NCI-H2081 (cell line): ENCODE results near the gene PRSS57.
A peak's percentile ranks its signal among the peaks of the same experiment; 100 is the strongest.

ENCODE experiments used
- DNase-seq, 2 experiments: peaks; one replicate each; lab custom pipeline; 2025; lab: John Stamatoyannopoulos, UW

PRSS57 gene

DNA sequence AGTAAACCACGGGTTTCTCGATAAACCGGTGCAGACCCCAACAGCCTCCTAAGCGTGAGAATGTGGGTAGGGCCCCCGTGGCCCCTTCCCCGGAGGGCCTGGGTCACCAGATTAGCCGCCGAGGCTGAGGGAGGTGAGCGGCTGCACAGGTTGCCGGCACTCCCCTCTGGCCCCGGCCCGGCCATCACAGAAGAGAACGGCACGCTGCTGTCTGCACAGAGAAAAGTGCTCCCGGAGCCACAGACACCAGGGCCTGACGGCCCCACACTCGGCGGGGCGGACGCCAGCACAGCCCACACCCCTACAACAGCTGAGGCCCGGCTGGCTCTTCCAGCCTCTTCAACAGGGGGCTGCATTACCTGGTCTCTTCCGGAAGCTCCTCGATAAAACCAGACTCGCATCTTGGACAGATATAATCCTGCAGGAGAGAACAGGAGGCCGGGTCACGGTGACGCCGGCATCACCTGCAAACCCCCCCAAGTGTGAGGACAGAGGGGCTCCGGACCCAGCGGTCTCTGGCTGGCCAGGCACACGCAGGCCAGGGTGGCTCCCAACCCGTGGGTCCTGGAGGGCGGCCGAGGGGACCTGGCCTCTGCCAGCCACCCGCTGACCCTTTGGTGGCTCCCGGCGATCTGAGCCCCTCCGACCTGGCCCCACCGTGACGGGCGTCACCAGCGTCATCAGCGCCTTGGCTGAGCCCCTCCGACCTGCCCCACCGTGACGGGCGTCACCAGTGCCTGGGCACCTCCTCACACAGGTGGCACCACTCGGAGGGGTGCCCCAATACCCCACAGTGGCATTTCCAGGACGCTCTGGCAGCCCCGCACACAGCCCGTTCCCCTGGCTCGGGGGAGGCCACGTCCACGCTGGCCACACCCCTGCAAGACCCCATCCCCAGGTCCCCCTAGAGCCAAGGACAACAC lies 42.5 kb downstream of the PRSS57 start:
- no peak for DNase-seq

DNA sequence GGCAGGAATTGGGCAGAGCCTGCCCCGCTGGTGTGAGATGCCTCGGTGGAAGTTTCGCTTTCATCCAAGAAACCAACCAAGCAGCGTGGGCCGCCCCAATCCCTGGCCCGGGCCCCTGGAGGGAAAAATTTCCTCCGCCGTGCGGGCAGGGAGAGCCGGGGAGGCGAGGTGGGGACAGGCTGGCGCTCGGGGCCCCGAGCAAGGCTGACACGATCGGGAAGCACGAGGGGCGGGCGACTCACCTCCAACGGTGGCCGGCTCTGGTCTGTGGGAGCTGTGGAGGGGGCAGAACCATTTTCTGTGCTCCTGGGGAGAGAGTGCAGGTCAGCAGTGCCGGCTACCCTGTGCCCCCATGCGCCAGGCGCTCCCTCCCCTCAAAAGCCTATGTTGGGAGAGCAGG lies 43.3 kb downstream of the PRSS57 start:
- no peak for DNase-seq

DNA sequence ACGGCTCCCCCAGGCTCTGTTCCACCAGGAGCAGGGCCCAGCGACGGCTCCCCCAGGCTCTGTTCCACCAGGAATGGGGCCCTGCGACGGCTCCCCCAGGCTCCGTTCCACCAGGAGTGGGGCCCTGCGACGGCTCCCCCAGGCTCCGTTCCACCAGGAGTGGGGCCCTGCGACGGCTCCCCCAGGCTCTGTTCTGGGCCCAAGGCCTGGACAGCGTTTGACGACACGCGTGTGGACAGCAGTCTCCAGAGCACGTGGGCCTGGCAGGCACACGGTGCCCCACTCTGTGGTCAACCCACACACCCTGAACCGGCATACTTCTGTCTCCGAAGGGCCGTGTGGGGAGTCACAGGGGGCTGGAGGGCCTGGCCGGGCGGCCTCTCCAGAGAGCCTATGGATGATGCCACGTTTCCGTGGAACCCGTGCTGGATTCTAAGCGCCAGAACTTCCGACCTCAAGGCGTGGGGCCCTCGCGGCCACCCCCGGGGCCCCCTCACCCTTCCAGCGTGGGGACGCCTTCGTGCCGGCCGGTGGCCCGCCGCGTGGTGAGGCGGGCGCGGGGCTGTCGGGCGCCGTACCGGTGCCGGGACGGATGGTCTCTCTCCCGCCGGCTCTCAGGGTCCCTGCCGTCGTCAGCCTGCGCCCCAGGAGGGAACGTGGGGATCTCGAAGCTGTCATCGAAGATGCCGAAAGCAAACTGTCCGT lies 44.0 kb downstream of the PRSS57 start:
- DNase-seq = no peak

DNA sequence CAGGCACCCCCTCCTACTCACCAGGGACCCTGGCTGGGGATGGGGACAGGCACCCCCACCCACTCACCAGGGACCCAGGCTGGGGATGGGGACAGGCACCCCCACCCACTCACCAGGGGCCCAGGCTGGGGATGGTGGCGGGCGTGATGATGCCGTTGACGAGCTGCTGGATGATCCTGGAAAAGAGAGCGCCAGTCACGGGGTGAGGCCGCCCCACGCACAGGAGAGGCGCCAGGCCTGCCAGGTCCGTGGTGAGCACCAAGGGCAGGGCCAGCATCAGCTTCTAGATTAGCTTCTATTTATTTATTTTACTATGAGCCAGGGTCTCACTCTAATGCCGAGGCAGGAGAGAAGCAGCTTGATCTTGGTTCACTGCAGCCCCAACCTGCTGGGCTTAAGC lies 45.1 kb downstream of the PRSS57 start:
- DNase-seq = no peak

DNA sequence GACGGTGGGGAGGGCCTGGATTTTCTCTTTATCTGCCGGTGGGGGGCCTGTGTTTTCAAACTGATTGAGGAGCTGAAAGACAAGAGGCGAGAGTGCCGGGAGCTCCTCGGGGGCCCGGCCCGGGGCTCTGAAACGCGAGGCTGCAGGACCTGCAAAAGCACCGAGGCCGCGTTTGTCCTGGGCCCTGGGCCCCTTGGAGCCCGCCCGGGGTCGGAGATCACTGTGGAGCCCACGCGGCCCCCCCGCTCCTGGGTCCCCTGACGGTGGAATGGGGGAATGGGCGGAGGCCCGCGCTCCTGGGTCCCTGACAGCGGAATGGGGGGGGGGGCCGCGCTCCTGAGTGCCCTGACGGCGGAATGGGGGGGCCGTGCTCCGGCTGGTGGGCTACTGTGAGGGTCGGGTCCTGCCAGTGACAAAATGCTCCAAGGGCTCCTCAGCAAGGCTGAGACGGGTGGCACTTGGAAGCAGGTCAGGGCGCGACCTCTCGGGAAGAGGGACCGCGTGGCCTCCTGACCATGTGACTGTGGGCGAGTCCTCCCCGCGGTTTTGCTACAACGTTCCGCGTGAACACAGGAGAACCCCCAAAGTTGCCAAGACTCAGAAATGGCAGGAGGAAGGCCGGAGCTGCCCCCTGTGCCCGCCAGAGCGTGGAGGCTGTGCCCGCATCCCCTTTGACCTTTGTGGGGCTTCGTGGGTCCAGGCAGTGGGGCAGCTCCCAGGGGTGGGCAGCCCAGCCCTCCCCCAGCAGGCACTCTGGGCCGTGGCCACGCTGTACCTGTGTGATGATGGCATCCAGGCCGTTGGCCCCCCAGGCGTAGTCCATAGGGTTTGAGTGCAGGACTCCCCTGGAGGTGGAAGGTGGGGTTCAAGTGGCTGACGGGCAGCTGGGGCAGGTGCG lies 46.1 kb downstream of the PRSS57 start:
- DNase-seq = no peak

DNA sequence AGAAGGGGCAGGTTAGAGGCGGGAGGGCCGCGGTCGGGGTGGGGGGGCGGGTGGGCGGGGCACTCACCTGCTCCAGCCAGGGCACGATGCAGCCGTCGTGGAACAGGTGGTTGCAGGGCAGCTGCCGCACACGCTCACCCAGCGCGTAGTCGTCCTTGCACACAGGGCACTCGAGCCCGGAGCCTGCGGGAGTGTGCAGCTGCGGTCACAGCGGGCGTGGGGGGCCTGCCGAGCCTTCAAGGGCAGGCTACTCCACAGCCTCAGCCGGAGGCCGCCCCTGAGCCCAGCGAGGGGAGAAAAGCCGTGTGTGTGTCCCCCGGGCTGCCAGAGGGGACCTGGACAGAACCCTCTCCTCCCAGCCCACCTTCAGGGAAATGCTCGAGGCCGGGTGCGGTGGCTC lies 46.9 kb downstream of the PRSS57 start:
- no peak for DNase-seq

DNA sequence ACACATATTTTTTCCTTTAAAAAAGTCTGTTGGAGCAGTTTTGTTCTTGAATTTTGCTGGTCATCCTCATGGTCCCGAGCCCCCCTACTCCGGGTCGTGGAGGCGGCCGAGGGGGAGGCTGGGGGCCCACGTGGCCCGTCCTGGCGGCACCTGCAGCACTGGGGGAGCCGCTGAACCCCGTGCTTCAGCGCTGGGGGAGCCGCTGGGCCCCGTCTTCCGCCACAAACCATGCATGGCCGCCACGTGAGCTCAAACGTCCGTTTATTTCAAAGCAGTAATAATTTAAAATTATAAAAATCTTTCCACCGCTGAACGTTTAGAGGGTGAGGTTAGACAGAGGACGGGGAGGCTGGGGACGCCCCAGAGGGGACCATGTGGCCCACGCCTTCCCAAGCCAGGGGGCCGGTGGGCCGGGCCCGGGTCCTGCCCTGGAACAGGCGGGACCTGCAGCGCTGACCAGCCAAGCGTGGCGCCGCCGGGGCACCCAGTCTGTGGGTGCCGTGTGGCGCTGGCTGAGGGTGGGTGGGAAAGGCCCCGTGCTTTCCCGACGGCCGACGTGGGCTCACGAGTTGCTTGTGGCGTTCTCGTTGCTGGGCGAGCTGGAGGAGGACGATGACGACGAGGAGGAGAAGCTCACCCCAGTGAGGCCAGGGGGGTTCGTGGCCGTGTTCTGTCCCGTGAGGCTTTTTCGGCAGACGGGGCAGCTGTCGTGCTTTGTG lies 47.5 kb downstream of the PRSS57 start:
- no peak for DNase-seq

DNA sequence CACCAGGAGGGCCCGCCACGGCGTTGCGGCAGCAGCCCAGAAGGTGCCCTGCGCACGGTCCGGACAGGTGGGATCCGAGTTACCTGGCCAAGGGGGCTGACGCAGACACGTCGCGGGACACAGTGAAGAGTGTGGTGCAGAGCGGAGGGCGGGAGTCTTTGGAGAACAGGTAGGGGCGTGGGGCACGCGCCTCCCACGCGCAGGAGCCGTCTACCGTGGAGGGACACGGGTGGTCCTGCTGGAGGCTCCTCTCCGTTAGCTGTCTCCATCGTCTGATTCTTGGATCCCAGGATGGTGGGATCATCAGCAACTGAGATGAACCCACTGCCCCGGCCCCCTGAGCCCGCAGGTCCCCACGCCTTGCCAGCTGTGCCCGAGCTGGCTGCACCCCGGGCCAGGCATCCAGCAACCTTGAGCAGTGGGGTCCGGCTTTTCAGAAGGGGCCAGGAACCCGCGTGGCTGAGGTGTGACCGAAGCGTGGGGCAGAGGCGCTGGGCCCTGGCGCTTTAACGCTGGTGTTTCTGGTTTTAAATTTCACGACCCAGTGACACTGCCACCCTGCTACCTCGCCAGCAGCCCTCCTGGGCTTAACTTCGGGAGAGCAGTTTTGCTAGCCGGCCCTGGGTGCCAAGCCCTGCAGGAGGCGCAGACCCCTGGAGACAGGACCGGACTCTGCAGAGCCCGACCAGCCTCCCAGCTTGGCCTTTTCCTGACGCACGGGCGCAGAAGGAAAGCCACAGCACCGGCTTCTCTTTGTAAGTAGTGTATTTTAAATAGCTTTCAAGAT lies 48.3 kb downstream of the PRSS57 start:
- DNase-seq = no peak

DNA sequence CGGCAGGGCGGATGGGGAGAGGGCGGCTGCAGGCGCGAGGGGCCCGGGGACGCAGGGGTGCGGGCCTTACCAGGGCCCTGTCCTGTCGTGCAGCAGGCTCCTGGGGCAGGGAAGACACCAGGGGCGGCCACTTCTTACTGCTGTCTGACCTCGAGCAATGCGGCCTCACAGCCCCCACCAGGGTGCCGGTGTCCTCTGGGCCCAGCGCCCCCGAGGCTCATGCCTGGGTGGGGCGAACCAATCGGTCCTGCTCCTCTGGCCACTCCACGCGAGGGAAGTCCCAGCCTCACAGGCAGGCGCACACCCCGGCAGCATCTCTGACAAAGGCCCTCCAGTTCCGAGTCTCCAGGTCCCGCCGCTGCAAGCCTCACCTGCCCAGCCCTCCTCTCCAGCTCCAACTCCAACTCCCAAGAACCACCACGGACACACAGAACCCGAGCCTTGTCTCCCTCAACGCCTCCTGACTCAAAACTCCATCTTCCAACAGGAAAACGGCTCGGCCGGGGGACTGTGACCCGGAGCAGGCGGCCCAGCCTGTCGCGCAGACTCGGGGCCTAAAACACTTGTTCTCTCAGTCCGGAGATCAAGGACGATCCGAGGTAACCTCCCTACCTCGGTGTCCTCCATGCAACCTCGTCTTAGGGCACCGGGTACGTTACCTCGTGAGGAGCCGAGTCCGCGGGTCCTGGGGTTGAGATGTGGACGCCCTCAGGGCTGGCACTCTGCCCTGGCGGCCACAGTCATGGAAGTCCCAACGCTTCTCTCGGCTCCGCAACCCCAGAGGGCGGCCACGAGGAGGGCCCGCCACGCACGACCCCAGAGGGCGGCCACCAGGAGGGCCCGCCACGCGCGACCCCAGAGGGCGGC lies 49.1 kb downstream of the PRSS57 start:
- DNase-seq = no peak

DNA sequence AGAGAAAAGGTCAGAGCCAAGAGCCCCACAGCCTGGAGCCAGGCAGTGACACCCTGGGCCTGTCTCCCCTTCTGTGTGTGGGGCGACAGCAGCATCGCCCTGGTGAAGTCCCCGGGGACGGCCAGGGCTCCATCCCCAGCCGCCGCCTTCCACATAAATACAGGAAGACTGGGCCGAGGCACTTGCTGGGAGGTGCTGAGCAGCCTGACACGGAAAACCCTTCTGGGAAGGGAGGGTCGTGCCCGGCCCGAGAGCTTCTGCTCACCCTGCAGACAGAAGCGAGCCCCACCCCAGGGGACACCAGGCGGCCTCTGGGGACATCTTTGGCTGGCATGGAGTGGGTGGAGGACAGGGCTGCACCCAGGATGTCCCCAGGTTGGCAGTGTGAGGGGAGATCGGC lies 50.5 kb downstream of the PRSS57 start:
- DNase-seq = no peak

DNA sequence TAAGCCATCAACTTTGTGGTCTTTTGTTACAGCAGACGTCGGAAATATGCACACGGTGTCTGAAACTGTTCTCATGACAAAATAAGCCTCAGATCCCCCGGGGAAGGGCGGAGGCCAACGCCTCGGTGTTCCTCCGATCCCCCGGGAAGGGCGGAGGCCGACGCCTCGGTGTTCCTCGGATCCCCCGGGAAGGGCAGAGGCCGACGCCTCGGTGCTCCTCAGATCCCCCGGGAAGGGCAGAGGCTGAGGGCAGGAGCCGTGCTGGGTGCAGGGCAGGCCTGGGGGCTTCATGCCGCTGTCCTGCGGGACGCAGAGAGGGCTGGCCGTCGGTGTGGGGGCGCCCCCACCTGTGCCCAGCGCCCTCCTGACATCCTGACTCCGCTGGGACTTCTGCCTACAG lies 50.9 kb downstream of the PRSS57 start:
- no peak for DNase-seq

DNA sequence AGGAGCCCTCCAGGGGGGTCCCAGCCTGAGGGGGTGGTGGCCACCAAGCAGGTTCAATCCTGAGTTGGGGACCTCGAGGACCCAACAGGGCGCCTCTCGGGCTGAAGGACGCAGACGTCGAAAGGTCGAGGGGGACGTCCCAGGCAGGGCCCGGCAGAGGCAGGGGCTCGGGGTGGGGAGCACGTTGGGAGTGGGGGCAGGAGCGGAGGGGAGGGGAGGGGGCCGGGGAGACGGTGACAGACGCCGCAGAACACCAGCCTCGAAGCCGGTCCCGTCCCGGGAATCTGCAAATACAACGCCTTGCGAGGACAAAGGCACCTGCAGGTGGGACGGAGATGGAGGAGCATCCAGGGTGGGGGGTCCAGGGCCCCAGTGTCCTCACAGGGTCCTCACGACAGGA lies 51.5 kb downstream of the PRSS57 start:
- no peak for DNase-seq

DNA sequence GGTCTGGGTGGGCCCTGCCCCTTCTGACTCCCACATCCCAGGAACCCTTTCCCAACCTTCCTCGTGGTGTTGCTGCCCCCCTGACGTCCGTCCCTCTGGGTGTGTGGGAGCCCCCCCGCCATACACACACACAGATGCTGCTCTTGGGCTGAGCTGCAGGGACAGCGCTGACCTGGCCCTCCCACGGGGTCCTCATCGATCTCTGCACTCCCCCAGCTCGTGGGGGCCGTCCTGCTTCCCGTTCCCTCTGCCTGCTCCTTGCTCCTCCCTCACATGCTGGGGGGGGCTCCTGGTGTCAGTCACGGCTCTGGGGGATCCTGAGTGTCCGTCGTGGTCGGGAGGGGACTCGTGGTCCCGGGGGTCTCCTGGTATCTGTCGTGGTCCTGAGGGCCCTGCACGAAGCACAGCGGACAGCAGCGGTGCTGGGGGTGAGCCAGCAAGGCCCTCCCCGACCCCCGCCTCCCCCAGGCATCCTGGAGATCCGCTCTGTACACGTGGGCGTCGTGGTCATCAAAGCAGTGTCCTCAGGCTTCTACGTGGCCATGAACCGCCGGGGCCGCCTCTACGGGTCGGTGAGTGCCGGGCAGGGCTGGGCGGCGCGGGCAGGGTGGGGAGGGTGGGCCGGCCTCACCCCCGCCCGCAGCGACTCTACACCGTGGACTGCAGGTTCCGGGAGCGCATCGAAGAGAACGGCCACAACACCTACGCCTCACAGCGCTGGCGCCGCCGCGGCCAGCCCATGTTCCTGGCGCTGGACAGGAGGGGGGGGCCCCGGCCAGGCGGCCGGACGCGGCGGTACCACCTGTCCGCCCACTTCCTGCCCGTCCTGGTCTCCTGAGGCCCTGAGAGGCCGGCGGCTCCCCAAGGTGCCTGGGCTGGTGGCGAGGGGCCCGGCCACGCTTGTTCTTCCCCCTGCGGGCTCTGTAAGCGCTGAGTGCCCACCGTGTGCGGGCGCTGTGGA lies 52.2 kb downstream of the PRSS57 start:
- no peak for DNase-seq

DNA sequence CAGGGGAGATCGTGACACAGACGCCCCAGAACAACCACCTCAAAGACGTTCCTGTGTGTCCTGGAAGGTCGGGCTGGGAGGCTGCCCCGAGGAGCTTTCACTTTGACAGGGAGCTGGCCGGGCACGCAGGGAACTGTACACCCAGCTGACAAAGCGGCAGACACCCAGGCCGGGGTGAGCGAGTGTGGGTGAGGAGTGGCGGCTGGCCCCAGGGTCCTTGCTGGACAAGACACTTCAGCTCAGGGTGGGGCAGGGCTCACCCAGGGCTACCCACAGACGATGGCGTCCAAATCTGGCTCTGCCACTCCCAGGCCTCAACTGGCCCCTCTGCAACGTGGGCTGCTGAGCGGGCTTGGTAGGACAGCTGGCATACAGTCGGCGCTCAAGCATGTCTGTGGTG lies 53.5 kb downstream of the PRSS57 start:
- DNase-seq = no peak

DNA sequence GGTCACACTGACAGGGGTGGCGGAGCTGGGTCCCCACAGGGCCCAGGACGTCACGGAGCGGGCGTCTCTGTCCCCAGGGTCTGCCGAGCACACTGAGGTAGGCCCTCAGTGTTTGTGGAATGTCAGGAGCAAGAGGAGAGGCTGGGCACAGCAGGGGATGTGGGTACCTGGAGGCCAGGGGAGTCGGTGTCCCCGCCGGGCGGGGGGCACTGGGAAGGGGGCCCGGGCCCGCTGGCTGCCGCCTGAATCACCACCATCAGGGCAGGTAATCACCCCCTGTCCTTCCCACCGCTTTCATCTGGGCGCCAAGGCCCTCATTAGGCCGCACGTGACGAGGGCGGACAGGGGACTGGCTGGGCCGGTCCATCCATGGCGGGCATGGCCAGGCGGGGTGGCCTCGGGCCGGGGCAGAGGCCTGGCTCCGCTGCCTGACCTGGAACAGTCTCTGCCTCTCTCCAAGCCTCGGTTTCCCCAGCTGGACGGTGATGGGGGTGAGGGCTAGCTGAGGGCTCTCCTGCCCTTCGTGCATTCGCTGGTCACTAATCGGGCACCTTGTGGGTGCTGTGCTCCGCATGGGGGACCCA lies 54.6 kb downstream of the PRSS57 start:
- DNase-seq = no peak

DNA sequence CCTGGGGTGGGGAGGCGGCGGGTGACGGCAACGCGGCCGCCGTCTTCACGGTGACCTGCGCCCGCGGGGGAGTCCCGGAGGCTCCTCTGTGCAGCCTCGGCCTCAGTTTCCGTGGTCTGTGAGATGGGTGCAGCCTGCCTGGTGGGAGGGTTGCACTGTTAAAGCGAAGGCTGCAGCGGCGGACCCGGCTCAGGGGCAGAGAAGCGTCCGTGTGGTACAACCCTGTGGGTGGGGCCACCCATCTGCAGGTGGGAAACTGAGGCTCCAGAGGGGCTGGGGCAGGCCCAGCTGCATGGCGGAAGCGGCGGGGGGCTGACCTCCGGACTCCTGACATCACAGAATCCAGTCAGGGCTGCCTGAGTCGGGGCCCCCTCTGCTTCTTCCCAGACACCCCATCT lies 55.1 kb downstream of the PRSS57 start:
- DNase-seq = no peak

DNA sequence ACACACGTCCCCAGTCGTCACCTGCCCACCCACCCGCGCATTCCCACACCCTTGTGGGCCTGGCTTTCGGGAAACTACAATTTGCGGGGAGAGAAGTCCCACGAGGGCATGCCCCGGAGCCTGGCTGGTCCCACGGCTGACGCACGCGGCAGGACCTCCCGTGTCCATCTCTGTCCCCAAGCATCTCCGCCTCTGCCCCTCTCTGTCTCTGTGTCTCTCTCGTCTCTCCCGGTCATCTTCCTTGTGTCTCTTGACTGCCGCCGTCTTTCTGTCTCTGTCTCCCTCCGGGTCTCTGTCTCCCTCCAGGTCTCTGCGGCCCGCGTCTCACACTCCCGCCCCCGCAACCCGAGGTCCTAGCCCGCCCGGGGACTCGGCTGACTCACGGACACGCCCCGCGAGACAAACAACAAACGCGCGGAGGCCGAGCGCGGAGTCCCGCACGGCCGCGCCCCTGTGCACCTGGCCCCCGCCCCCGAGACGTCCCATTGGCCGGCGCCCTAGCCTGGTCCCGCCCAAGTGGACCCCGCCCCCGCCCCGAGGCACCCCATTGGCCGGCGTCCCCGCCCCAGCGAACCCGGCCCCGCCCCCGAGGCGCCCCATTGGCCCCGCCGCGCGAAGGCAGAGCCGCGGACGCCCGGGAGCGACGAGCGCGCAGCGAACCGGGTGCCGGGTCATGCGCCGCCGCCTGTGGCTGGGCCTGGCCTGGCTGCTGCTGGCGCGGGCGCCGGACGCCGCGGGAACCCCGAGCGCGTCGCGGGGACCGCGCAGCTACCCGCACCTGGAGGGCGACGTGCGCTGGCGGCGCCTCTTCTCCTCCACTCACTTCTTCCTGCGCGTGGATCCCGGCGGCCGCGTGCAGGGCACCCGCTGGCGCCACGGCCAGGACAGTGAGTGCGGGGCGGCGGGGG lies 55.7 kb downstream of the PRSS57 start, which contains the start of gene FGF22:
FGF22 (plus strand) TSS at position 627 of the 908 bp plus-strand sequence; CDS start at position 674, 47 bp downstream.
- DNase-seq = peak; percentile 71 to 89
